Fibroblast of pulmonary artery (primary cell): ENCODE measurements around the gene CHST15.

Source experiments
- DNase-seq: peaks from one replicate; pipeline ENCODE4 v3.0.0-alpha.2; 2010; ENCODE audit warnings: low read depth
- H3K4me3 ChIP-seq: replicated peaks from 2 replicates; pipeline ENCODE4 v1.5.1; 2011; ENCODE audit warnings: low read depth, mild to moderate bottlenecking, control low read depth, low read length, moderate library complexity
- CTCF ChIP-seq: IDR thresholded peaks from 2 replicates; pipeline ENCODE4 v1.5.1; 2011; ENCODE audit warnings: mild to moderate bottlenecking, control low read depth, low read length, inconsistent platforms; ENCODE audit errors: missing control alignments

CHST15 gene

DNA sequence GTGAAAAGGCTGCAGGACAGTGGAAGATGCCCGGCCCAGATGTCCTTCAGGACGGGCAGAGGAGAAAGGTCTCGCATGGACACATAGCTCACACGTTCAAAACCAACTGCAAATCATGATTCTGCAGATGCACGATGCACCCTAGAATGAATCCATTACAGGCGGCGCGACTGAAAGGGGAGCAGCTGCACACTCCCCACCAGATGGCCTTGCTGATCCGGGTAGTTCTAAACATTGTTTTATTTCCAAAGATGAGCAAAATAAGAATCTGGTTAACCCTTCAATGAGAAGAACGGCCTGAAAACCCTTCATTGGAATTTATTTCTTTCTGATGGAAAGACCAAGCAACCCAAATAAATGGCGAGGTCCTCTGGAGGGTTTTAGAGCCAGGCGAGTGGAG is 33.8 kb downstream of the CHST15 start:
- DNase-seq = no peak
- TF ChIP-seq CTCF = no peak
- no peak overlapping the region for H3K4me3 ChIP-seq

GRCh38 chr10:124058346-124059003 is 34.9 kb downstream of the CHST15 start:
- TF ChIP-seq CTCF = no peak
- no peak overlapping the region for H3K4me3 ChIP-seq
- no peak for DNase-seq

DNA sequence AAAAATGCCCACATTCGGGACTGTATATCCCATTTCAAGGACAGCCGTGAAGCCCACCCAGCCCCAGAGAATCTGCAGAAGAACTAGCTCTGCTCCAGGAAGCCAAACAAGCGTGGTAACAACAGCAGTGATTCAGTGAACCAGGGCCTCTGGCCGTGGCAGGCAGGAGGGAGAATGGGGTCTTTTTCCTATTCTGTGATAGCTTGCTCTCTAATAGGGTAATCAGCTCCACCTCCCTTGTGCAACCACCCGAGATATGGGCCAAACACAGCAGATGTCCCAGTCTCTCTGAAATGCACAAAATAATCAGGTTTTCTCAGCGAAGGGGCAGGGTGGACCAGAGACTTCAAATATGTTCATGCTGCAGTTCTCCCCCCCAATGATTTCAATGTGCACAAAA is 35.8 kb downstream of the CHST15 start:
- TF ChIP-seq CTCF = no peak
- H3K4me3 ChIP-seq = no peak overlapping the region
- no peak for DNase-seq

GRCh38 chr10:124056337-124056980 is 36.9 kb downstream of the CHST15 start:
- no peak for DNase-seq
- no peak overlapping the region for H3K4me3 ChIP-seq
- TF ChIP-seq CTCF = no peak

- no peak for TF ChIP-seq CTCF
- peak; percentile 3 for DNase-seq
- H3K4me3 ChIP-seq = no peak overlapping the region
Measured at GRCh38 chr10:124053971-124054370, 39.4 kb downstream of the CHST15 start.

DNA sequence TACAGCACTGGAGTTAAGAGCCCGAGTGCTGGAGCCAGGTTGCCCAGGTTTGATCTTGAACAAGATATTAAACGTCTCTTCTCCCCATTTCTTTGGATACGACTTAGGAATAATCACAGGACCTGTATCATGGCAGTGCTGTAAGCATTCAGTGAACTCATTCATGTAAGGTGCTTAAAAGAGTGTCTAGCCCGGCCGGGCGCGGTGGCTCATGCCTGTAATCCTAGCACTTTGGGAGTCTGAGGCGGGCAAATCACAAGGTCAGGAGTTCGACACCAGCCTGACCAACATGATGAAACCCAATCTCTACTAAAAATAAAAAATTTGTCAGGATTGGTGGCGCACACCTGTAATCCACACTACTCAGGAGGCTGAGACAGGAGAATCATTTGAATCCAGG is 40.8 kb downstream of the CHST15 start:
- no peak for TF ChIP-seq CTCF
- DNase-seq = no peak
- no peak overlapping the region for H3K4me3 ChIP-seq
